HUES6 (cell line): ENCODE results near the gene CHMP1A.
"Not testable (repeated sequence)": the region's sequence is repeated elsewhere in the genome, so short reads cannot be mapped to it uniquely, and the experiment has no call there.

Experiments used
- H3K27ac ChIP-seq: 2 replicates; pipeline ENCODE4 v1.7.0; 2013; ENCODE audit warnings: low read depth, mild to moderate bottlenecking, low read length, inconsistent platforms
- H3K27me3 ChIP-seq: 2 replicates; pipeline ENCODE4 v1.6.1; 2013; ENCODE audit warnings: low read length; ENCODE audit not compliant: control insufficient read depth, insufficient read depth
- H3K36me3 ChIP-seq: 2 replicates; pipeline ENCODE4 v1.6.1; 2013; ENCODE audit warnings: low read length; ENCODE audit not compliant: control insufficient read depth, insufficient read depth
- H3K4me1 ChIP-seq: 2 replicates; pipeline ENCODE4 v1.6.1; 2013; ENCODE audit warnings: low read length; ENCODE audit not compliant: control insufficient read depth, insufficient read depth
- H3K4me3 ChIP-seq: 2 replicates; pipeline ENCODE4 v1.5.1; 2013; ENCODE audit warnings: low read depth, low read length
- H3K9ac ChIP-seq: one replicate; pipeline ENCODE4 v1.6.1; 2013; ENCODE audit warnings: mild to moderate bottlenecking, low read length
- H3K9me3 ChIP-seq: 2 replicates; pipeline ENCODE4 v1.6.1; 2013; ENCODE audit warnings: low read depth, low read length; ENCODE audit not compliant: control insufficient read depth, insufficient read depth

CHMP1A gene

DNA sequence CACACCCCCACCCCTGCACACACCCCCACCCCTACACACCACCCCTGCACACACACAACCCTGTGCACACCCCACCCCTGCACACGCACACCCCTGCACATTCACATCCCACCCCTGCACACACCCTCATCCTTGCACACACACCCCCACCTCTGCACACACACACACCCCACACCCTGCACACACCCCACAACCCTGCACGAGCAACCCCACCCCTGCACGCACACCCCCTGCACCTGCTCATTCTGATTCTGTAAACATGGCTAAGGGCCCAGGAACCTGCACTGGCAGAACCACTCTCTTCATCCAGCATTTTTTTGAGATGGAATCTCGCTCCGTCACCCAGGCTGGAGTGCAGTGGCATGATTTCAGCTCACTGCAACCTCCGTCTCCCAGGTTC, 18.1 kb downstream of the CHMP1A start:
- Histone ChIP-seq H3K36me3 (no peaks in the 10 kb centered on the region), H3K27me3 (peaks cover 13% of the 10 kb centered on the region; the same call in 1 of the 2 replicates), H3K9me3 (no peaks in the 10 kb centered on the region), H3K9ac (no peak overlapping the region), H3K4me3 (no peak overlapping the region), H3K27ac (no peak overlapping the region), H3K4me1 (no peaks in the 10 kb centered on the region; the same call in 1 of the 2 replicates)

DNA sequence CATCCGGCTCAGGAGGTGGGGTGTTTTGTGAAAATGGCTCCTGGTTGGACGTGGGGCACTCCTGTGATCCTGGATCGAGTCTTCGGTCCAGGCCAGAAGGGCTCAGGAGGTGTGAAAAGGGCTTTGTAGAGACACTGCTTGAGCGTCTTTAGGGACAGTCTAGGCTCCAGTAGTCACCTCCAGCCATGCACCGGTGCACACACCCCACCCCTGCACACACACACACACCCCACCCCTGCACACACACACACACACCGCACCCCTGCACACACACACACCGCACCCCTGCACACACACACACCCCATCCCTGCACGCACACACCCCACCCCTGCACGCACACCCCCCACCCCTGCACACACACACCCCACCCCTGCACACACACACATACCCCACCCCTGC, 19.1 kb downstream of the CHMP1A start:
- Histone ChIP-seq H3K9me3 (no peaks in the 10 kb centered on the region), H3K4me1 (no peaks in the 10 kb centered on the region; the same call in 1 of the 2 replicates), H3K27ac (no peak overlapping the region)

DNA sequence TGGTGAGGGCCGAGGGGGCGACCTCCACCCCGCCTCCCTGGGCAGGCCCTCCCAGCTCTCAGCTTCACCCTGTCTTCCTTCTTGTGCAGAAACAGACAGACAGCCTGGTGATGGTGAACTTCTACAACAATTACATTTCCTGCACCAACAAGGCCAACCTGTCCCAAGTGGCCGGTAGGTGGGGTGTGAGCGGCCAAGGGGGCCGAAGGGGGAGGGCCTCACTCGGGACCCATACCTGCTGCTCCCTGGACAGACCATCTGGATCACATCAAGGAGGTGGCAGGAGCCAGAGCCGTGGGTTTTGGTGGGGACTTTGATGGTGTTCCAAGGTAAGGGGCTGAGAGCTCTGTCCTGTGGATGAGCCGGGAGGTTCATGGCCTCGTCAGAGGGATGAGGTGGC, 20.1 kb downstream of the CHMP1A start:
- Histone ChIP-seq H3K36me3 (no peaks in the 10 kb centered on the region), H3K9ac (no peak overlapping the region), H3K4me1 (no peaks in the 10 kb centered on the region; the same call in 1 of the 2 replicates), H3K27ac (no peak overlapping the region), H3K27me3 (peaks cover 17% of the 10 kb centered on the region; the same call in 1 of the 2 replicates), H3K4me3 (no peak overlapping the region), H3K9me3 (no peaks in the 10 kb centered on the region)

More for the DNA sequence above, 19.1 kb downstream of the CHMP1A start:
- H3K36me3 ChIP-seq = no peaks in the 10 kb centered on the region
- H3K9ac ChIP-seq = no peak overlapping the region
- H3K4me3 ChIP-seq = no peak overlapping the region
- H3K27me3 ChIP-seq = peaks cover 17% of the 10 kb centered on the region; the same call in 1 of the 2 replicates

DNA sequence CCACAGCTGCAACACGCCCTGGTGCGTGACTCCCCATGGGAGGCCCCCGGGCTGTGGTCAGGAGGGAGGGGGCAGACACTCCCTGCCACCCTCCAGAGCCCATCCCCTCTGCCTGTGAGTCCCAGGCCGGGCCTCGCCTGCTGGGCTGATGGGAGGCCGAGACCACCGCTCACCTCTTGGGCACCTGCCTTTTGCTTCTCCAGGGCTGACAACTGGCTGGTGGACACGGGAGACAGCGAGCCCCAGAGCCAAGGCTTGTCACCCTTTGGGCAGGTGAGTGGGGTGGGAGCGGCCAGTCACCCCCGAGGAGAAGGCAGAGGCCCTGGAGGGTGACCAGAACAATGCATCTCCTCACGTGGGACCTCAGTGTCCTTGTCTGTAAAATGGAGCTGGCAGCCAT, 20.8 kb downstream of the CHMP1A start:
- Histone ChIP-seq H3K9ac (no peak overlapping the region), H3K36me3 (no peaks in the 10 kb centered on the region), H3K4me1 (no peaks in the 10 kb centered on the region; the same call in 1 of the 2 replicates), H3K27me3 (peaks cover 17% of the 10 kb centered on the region; the same call in 1 of the 2 replicates), H3K27ac (no peak overlapping the region), H3K9me3 (no peaks in the 10 kb centered on the region), H3K4me3 (no peak overlapping the region)

DNA sequence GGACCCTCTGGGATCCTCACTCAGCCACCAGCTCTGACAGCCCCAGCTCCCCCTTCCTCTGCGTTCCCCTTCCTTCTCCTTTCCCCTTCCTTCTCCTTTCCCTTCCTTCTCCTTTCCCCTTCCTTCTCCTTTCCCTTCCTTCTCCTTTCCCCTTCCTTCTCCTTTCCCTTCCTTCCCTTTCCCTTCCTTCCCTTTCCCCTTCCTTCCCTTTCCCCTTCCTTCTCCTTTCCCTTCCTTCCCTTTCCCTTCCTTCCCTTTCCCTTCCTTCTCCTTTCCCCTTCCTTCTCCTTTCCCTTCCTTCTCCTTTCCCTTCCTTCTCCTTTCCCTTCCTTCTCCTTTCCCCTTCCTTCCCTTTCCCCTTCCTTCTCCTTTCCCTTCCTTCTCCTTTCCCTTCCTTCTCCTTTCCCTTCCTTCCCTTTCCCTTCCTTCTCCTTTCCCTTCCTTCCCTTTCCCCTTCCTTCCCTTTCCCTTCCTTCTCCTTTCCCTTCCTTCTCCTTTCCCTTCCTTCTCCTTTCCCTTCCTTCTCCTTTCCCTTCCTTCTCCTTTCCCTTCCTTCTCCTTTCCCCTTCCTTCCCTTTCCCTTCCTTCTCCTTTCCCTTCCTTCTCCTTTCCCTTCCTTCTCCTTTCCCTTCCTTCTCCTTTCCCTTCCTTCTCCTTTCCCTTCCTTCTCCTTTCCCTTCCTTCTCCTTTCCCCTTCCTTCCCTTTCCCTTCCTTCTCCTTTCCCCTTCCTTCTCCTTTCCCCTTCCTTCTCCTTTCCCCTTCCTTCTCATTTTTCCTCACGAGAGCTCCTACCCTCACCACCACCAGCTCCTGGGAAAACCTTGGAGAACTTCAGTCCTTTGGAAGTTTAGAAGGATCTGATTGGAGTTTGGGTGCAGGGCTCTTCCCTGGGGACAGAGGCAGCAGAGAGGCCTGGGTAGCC, 22.8 kb downstream of the CHMP1A start:
- H3K27ac ChIP-seq, H3K9ac ChIP-seq, H3K4me1 ChIP-seq, H3K9me3 ChIP-seq, H3K36me3 ChIP-seq, H3K4me3 ChIP-seq: not testable (repeated sequence)
- H3K27me3 ChIP-seq = peaks cover 17% of the 10 kb centered on the region; the same call in 1 of the 2 replicates

DNA sequence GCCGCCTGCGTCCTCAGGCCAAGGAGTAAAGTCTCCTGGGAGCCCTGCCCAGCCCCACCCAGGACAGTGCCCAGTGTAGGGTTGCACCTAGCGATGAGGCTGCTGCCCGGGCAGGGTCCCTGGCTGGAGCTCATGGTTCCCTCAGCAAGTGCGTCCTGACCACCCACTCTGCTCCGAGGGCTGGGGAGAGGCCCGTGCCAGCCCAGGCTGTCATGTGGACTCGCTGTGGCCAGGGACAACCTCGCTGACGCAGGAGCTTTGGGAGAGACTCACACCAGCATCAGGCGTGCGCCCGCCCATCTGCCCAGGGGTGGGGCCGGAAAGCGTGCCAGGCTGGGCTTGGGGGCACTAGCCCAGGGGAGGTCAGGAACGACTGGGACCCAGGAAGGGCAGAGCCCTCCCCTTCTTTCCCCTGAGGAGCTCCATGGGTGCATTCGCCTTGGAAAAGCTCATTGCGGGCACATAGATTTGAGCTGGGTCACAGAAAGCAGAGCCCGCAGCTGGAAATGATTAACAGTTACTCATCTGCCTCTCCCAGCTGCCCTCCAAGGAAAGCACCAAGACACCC, 24.4 kb downstream of the CHMP1A start:
- Histone ChIP-seq H3K27me3 (peaks cover 17% of the 10 kb centered on the region; the same call in 1 of the 2 replicates), H3K4me3 (no peak overlapping the region), H3K36me3 (no peaks in the 10 kb centered on the region), H3K9me3 (peaks cover 7% of the 10 kb centered on the region; the same call in 1 of the 2 replicates), H3K9ac (no peak overlapping the region), H3K4me1 (no peaks in the 10 kb centered on the region; the same call in 1 of the 2 replicates), H3K27ac (no peak overlapping the region)

DNA sequence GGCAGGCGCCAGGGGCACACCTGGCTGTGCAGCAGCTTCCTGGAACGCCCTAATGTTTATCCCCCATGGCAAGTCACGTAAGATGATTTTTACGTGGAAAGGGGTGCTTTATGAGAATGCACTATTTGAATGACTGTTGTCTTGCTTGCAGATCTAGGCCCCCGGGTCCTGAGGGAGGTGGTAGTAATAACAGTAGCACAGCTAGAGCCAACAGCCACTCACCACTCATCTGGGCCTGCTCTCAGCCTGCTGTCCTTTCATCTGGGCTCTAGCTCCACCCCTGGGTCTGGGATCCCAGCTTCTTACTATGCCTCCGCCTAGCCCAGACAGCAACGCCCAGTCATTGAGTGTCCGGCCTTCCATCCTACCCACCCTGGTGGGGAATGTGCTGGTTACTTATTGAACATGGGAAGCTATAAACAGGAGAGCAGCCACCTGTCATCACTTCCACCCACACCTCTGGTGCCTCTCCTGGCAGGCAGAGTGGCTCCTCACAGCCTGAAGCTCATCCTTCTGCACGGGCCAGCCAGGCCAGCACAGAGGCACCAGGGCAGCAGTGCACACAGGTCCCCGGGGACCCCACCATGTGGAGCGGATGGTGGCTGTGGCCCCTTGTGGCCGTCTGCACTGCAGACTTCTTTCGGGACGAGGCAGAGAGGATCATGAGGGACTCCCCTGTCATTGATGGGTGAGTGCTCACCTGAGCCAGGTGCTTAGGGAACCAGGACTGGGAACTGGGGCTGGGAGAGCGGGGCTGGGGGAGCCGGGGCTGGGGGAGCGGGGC, 27.5 kb downstream of the CHMP1A start:
- Histone ChIP-seq H3K27ac (no peak overlapping the region), H3K4me1 (peaks cover 3% of the 10 kb centered on the region; the same call in 1 of the 2 replicates), H3K9ac (no peak overlapping the region), H3K36me3 (no peaks in the 10 kb centered on the region), H3K4me3 (no peak overlapping the region), H3K27me3 (peaks cover 9% of the 10 kb centered on the region; the same call in 1 of the 2 replicates), H3K9me3 (peaks cover 7% of the 10 kb centered on the region; the same call in 1 of the 2 replicates)

DNA sequence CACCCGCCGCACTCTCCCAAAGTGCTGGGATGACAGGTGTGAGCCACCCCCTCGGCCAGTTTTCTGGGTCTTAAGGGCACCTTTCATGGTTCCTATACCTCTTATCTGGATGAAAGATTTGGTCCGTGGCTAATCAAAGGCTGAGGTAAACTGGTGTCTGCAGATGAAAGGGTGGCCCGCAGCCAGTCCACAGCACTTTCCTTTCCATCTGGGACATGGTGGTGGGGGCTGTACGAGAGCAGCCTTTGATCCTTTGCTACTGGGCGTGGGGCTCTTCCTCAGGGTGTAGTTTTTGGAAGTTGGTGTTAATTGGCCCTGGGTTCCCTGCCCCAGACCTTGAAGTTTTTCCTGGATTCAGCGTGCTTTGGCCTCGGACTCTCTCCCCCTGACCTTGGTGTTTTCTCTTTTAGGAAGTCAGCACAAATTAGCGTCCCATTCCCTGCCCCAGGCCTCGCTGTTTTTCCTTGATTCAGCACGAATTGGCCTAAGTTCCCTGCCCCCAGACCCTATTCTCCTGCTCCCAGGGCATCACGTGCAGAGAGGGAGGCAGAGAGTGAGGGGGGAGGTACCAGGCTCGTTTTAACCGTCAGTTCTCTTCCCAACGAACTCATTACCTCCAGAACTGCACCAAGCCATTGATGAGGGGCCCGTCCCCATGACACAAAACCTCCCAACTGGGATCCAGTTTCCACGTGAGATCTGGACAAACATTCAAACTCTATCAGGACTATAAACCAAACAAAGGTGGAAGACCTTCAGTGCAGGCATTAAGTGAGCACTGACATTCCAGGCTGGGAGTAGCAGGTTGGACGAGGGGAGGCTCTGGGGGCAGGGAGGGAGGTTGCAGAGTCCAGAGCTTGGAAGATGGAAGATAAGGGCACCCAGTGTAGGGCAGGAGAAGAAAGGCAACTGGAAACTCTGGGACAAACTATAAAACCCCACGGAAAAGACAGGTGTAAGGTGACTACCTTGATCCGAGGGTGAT, 32.4 kb downstream of the CHMP1A start:
- H3K4me3 ChIP-seq = no peak overlapping the region
- H3K4me1 ChIP-seq = peaks cover 7% of the 10 kb centered on the region; the same call in 1 of the 2 replicates
- H3K27me3 ChIP-seq = peaks cover 17% of the 10 kb centered on the region; the same call in 1 of the 2 replicates
- peaks cover 5% of the 10 kb centered on the region; the same call in 1 of the 2 replicates for H3K9me3 ChIP-seq
- H3K27ac ChIP-seq = no peak overlapping the region
- no peaks in the 10 kb centered on the region for H3K36me3 ChIP-seq
- H3K9ac ChIP-seq = no peak overlapping the region

DNA sequence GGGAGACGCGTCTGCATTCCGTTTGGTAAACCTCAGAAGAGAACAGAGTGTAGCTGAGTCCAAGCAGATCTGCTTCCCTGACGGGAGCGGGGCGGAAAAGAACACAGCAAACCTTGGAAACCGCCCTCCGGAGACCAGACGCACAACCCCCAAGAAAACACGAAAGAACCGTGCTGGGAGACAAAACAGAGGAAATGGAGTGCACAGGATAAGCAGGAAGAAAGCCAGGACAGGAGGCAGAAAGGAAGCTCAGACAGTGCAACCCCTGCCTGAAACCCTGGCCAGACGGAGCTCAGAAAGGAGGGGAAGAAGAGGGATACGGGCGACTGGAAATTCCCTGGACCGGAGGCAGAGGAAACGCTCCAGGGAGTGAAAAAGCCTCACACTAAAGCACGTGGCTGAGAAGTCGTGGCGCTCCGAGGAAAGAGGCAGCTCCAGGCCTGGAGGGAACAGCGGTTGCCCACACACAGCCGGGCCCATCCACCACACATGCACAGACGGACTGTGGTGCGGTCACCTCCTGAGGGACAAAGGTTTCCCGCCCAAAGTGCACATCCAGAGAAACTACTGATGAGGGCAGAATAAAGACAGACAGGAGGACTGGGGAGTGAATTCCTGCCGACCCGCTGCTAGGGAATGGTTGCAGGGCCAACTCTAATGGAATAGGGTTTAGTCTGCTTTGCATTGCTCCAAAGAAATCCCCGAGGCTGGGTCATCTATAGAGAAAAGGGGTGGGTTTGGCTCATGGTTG, 33.8 kb downstream of the CHMP1A start:
- H3K27me3 ChIP-seq = peaks cover 17% of the 10 kb centered on the region; the same call in 1 of the 2 replicates
- H3K4me1 ChIP-seq = peaks cover 7% of the 10 kb centered on the region; the same call in 1 of the 2 replicates
- H3K27ac ChIP-seq = no peak overlapping the region

More for the DNA sequence above, 33.8 kb downstream of the CHMP1A start:
- Histone ChIP-seq H3K9ac (no peak overlapping the region), H3K36me3 (no peaks in the 10 kb centered on the region), H3K4me3 (no peak overlapping the region), H3K9me3 (no peaks in the 10 kb centered on the region)
